ENCODE results near the gene BRI3BP. TPM values are rescaled to one million over a fixed set of nuclear protein-coding genes. Genes with fewer than 3 reads are reported as not detected.
"Not testable (repeated sequence)": the region's sequence is repeated elsewhere in the genome, so short reads cannot be mapped to it uniquely, and the experiment has no call there.

Gene BRI3BP
- total RNA-seq, 1 donor, result 2.2 TPM

- no peak overlapping the region for H2AFZ ChIP-seq (ENCODE audit: low read length)
Observed at GRCh38 chr12:125061229-125061628, 67.8 kb downstream of the BRI3BP start.

GRCh38 chr12:125063522-125063921 is 70.1 kb downstream of the BRI3BP start:
- not testable (repeated sequence) for H3K27ac ChIP-seq (ENCODE audit: low read depth, low read length)

More at GRCh38 chr12:125061229-125061628, 67.8 kb downstream of the BRI3BP start:
- DNase-seq (ENCODE audit: insufficient read length, low spot score, missing footprints), result no peak
- TF ChIP-seq, protein P1, sequence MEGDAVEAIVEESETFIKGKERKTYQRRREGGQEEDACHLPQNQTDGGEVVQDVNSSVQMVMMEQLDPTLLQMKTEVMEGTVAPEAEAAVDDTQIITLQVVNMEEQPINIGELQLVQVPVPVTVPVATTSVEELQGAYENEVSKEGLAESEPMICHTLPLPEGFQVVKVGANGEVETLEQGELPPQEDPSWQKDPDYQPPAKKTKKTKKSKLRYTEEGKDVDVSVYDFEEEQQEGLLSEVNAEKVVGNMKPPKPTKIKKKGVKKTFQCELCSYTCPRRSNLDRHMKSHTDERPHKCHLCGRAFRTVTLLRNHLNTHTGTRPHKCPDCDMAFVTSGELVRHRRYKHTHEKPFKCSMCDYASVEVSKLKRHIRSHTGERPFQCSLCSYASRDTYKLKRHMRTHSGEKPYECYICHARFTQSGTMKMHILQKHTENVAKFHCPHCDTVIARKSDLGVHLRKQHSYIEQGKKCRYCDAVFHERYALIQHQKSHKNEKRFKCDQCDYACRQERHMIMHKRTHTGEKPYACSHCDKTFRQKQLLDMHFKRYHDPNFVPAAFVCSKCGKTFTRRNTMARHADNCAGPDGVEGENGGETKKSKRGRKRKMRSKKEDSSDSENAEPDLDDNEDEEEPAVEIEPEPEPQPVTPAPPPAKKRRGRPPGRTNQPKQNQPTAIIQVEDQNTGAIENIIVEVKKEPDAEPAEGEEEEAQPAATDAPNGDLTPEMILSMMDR (IDR thresholded peaks at IDR 0.05; ENCODE audit: extremely low read depth, low read depth, low read length), result no peak
- Histone ChIP-seq H3K9me3 (ENCODE audit: low read depth, low read length) (no peaks in the 10 kb centered on the region), H3K79me2 (ENCODE audit: insufficient read depth, low read length) (peaks cover 7% of the 10 kb centered on the region), H4K20me1 (ENCODE audit: insufficient read depth, low read length) (no peaks in the 10 kb centered on the region), H3K27ac (ENCODE audit: low read depth, low read length) (no peak overlapping the region), H3K4me3 (ENCODE audit: insufficient read depth, low read length) (no peak overlapping the region), H3K36me3 (ENCODE audit: insufficient read depth, low read length) (no peaks in the 10 kb centered on the region), H3K27me3 (ENCODE audit: insufficient read depth, low read length) (no peaks in the 10 kb centered on the region), H3K4me1 (ENCODE audit: insufficient read depth, low read length) (peaks cover 11% of the 10 kb centered on the region), H3K4me2 (ENCODE audit: insufficient read depth, low read length) (no peak overlapping the region)

GRCh38 chr12:125064492-125064891 is 71.0 kb downstream of the BRI3BP start:
- peaks cover 19% of the 10 kb centered on the region for H3K4me1 ChIP-seq (ENCODE audit: insufficient read depth, low read length)
- H2AFZ ChIP-seq (ENCODE audit: low read length), result peak overlapping the region; percentile 93
- peaks cover 18% of the 10 kb centered on the region for H3K79me2 ChIP-seq (ENCODE audit: insufficient read depth, low read length)
- H3K27me3 ChIP-seq (ENCODE audit: insufficient read depth, low read length), result no peaks in the 10 kb centered on the region
- no peaks in the 10 kb centered on the region for H3K36me3 ChIP-seq (ENCODE audit: insufficient read depth, low read length)
- no peaks in the 10 kb centered on the region for H3K9me3 ChIP-seq (ENCODE audit: low read depth, low read length)
- H3K27ac ChIP-seq (ENCODE audit: low read depth, low read length), result no peak overlapping the region
- H4K20me1 ChIP-seq (ENCODE audit: insufficient read depth, low read length), result peaks cover 14% of the 10 kb centered on the region
- TF ChIP-seq, protein P1 (IDR thresholded peaks at IDR 0.05; ENCODE audit: extremely low read depth, low read depth, low read length), result no peak
- DNase-seq (ENCODE audit: insufficient read length, low spot score, missing footprints), result peak; percentile 14
- H3K4me2 ChIP-seq (ENCODE audit: insufficient read depth, low read length), result peak overlapping the region; percentile 94
- peak overlapping the region; percentile 87 for H3K4me3 ChIP-seq (ENCODE audit: insufficient read depth, low read length)

More at GRCh38 chr12:125063522-125063921, 70.1 kb downstream of the BRI3BP start:
- H2AFZ ChIP-seq (ENCODE audit: low read length); H4K20me1 ChIP-seq (ENCODE audit: insufficient read depth, low read length); DNase-seq (ENCODE audit: insufficient read length, low spot score, missing footprints); H3K9me3 ChIP-seq (ENCODE audit: low read depth, low read length); H3K27me3 ChIP-seq (ENCODE audit: insufficient read depth, low read length); H3K4me3 ChIP-seq (ENCODE audit: insufficient read depth, low read length); H3K36me3 ChIP-seq (ENCODE audit: insufficient read depth, low read length); H3K4me2 ChIP-seq (ENCODE audit: insufficient read depth, low read length): not testable (repeated sequence)
- H3K79me2 ChIP-seq (ENCODE audit: insufficient read depth, low read length), result peaks cover 13% of the 10 kb centered on the region
- H3K4me1 ChIP-seq (ENCODE audit: insufficient read depth, low read length), result peaks cover 19% of the 10 kb centered on the region

DNA sequence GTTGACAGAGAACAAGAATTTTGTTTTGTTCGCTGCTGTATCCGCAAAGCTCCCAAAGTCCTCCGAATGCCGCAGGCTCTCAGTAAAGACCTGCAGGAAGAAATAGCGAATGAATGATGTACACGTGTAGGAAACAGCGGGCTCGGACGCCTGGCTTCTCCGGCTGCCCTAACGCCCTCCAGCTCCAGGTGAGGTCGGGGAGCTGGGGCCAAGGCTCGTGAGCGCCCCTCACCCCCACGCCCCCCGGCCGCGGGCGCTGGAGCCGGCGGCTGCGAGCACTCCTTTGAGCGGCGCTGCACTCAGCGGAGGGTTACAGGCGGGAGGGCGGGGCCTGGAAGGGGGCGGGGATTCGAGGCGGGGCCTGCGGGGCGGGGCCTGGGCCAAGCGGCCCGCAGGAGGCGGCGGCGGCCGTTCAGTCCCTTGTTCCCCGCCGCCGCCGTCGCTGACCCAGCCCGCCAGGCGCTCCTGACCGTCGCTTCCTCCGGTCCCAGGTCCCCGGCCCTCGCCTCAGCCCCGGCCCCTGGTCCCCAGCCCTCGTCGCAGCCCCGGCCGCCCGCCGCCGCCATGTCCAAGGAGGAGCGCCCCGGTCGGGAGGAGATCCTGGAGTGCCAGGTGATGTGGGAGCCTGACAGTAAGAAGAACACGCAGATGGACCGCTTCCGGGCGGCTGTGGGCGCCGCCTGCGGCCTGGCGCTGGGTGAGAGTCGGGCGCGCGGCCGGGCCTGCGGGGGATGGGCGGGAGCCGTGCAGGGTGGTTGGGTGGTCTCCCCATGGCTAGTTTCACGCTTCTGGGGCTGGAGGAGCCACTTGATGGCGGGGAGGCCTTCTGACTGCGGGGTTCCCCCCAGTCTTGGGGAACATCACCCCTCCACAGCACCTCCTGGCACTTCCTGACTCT is 71.8 kb downstream of the BRI3BP start, which contains the start of gene AACS:
AACS (plus strand) TSS at position 415 of the 898 bp plus-strand sequence; CDS start at position 565, 150 bp downstream.
- Histone ChIP-seq H3K27me3 (ENCODE audit: insufficient read depth, low read length) (no peaks in the 10 kb centered on the region), H3K4me2 (ENCODE audit: insufficient read depth, low read length) (peak within 1 kb of the TSS; percentile 94), H3K36me3 (ENCODE audit: insufficient read depth, low read length) (no peaks in the 10 kb centered on the region), H4K20me1 (ENCODE audit: insufficient read depth, low read length) (peaks cover 17% of the 10 kb centered on the region), H3K4me3 (ENCODE audit: insufficient read depth, low read length) (peak within 1 kb of the TSS; percentile 87), H3K27ac (ENCODE audit: low read depth, low read length) (peak within 1 kb of the TSS; percentile 33), H3K4me1 (ENCODE audit: insufficient read depth, low read length) (peaks cover 19% of the 10 kb centered on the region), H3K79me2 (ENCODE audit: insufficient read depth, low read length) (peaks cover 19% of the 10 kb centered on the region), H3K9me3 (ENCODE audit: low read depth, low read length) (no peaks in the 10 kb centered on the region), H2AFZ (ENCODE audit: low read length) (peak within 1 kb of the TSS; percentile 93)
- TF ChIP-seq, protein P1 (IDR thresholded peaks at IDR 0.05; ENCODE audit: extremely low read depth, low read depth, low read length), result no peak
- peak; percentile 99 for DNase-seq (ENCODE audit: insufficient read length, low spot score, missing footprints)
